Liver (tissue), 9 donors: ENCODE measurements around the gene SLC43A3. TPM values are rescaled to one million over a fixed set of nuclear protein-coding genes. Genes with fewer than 3 reads are reported as not detected.

Experiments
- DNase-seq: peaks from one replicate; pipeline ENCODE4 v3.0.0-alpha.2; 2017; ENCODE audit warnings: low spot score
- H3K27ac ChIP-seq, 2 donors: one replicate each; pipeline ENCODE4 v1.7.0; 2013; ENCODE audit warnings: inconsistent platforms in 2 of 2, low read length in 2 of 2, control low read depth in 1 of 2, low read depth in 1 of 2, mild to moderate bottlenecking in 1 of 2
- H3K27me3 ChIP-seq, 4 donors: one replicate each; pipeline versions ENCODE4 v1.6.1 to v1.7.0; 2013; ENCODE audit warnings: low read length in 3 of 4, inconsistent platforms in 1 of 4, mild to moderate bottlenecking in 1 of 4, moderate library complexity in 1 of 4; ENCODE audit not compliant: control insufficient read depth in 4 of 4, insufficient read depth in 4 of 4
- H3K36me3 ChIP-seq, 4 donors: one replicate each; pipeline versions ENCODE4 v1.6.1 to v1.7.0; 2013; ENCODE audit warnings: low read length in 3 of 4, mild to moderate bottlenecking in 3 of 4, low read depth in 1 of 4, moderate library complexity in 1 of 4; ENCODE audit not compliant: control insufficient read depth in 4 of 4, insufficient read depth in 3 of 4
- H3K4me1 ChIP-seq, 4 donors: one replicate each; pipeline versions ENCODE4 v1.6.1 to v1.7.0; 2013; ENCODE audit warnings: low read length in 3 of 4, mild to moderate bottlenecking in 3 of 4, moderate library complexity in 1 of 4; ENCODE audit not compliant: control insufficient read depth in 4 of 4, insufficient read depth in 4 of 4
- H3K4me3 ChIP-seq, 3 donors: one replicate each; pipeline versions ENCODE4 v1.6.1 to v1.7.0; 2013; ENCODE audit warnings: low read length in 3 of 3, control low read depth in 1 of 3, low read depth in 1 of 3, mild to moderate bottlenecking in 1 of 3
- H3K9ac ChIP-seq, 2 donors: one replicate each; pipeline ENCODE4 v1.7.0; 2013; ENCODE audit warnings: low read length in 2 of 2, mild to moderate bottlenecking in 2 of 2, moderate library complexity in 2 of 2, control low read depth in 1 of 2, low read depth in 1 of 2
- H3K9me3 ChIP-seq, 4 donors: one replicate each; pipeline versions ENCODE4 v1.6.1 to v1.7.0; 2013; ENCODE audit warnings: low read length in 3 of 4; ENCODE audit not compliant: control insufficient read depth in 4 of 4
- ATF3 ChIP-seq: IDR thresholded peaks from 2 replicates; pipeline ENCODE4 v1.6.1; 2016; ENCODE audit warnings: antibody characterized with exemption
- CTCF ChIP-seq: fragments of 150-350 bp; IDR thresholded peaks from 2 replicates; pipeline ENCODE4 v1.5.1; 2017; ENCODE audit warnings: improper control_type of control experiment, low read depth, low read length; ENCODE audit not compliant: missing input control
- EGR1 ChIP-seq, 2 donors: IDR thresholded peaks; 2 replicates each; pipeline ENCODE4 v1.6.1; 2016 to 2018; ENCODE audit warnings: antibody characterized with exemption in 2 of 2, low read depth in 2 of 2
- FOXA2 ChIP-seq: IDR thresholded peaks from 2 replicates; pipeline ENCODE4 v1.6.1; 2016; ENCODE audit warnings: antibody characterized with exemption
- GABPA ChIP-seq, 2 donors: IDR thresholded peaks in 1 of 2; conservative IDR thresholded peaks in 1 of 2; 2 replicates each; pipeline ENCODE4 v1.6.1; 2016; ENCODE audit warnings: antibody characterized with exemption in 2 of 2, mild to moderate bottlenecking in 1 of 2, moderate library complexity in 1 of 2
- HNF4G ChIP-seq: IDR thresholded peaks from 2 replicates; pipeline ENCODE4 v1.6.1; 2016; ENCODE audit warnings: antibody characterized with exemption
- MAX ChIP-seq: IDR thresholded peaks from 2 replicates; pipeline ENCODE4 v1.6.1; 2016; ENCODE audit warnings: antibody characterized with exemption
- NR2F2 ChIP-seq: IDR thresholded peaks from 2 replicates; pipeline ENCODE4 v1.6.1; 2016; ENCODE audit warnings: antibody characterized with exemption
- REST ChIP-seq: IDR thresholded peaks from 2 replicates; pipeline ENCODE4 v1.6.1; 2016; ENCODE audit warnings: antibody characterized with exemption, mild to moderate bottlenecking
- RXRA ChIP-seq, 2 donors: IDR thresholded peaks; 2 replicates each; pipeline ENCODE4 v1.6.1; 2017 to 2018; ENCODE audit warnings: antibody characterized with exemption in 2 of 2, mild to moderate bottlenecking in 1 of 2
- TAF1 ChIP-seq: conservative IDR thresholded peaks from 2 replicates; pipeline ENCODE4 v1.6.1; 2016; ENCODE audit warnings: antibody characterized with exemption, mild to moderate bottlenecking
- ZBTB33 ChIP-seq: IDR thresholded peaks from 2 replicates; pipeline ENCODE4 v1.6.1; 2016; ENCODE audit warnings: antibody characterized with exemption
- WGBS: extraction: QIAGEN DNeasy Blood & Tissue Kit; methylation state at CpG from one replicate; pipeline ENCODE4 v1.1.7; 2013; 5-methylcytosine and 5-hydroxymethylcytosine counted together
- polyA plus RNA-seq, 2 donors: library from polyadenylated mRNA; stranded (reverse) in 1 of 2; unstranded in 1 of 2; fragments of 200-250 nt in 1 of 2; fragments of >200 nt in 1 of 2; fragmentation: Nextera tagmentation in 1 of 2; extraction: Ambion mirVana in 1 of 2; gene quantifications; one replicate each; pipeline versions ENCODE4 v1.2.1 to v1.2.3, GENCODE V29; 2013 to 2015
- total RNA-seq, 2 donors: library from RNA; depleted of rRNA; stranded (reverse); fragments of >200 nt; gene quantifications; one replicate each; pipeline ENCODE4 v1.2.3, GENCODE V29; 2014
- donor health status: healthy.
- donor health status: healthy.
- donor health status: healthy.
- donor health status: healthy.
- donor health status: healthy.

SLC43A3 gene
- total and polyA plus RNA-seq, 4 donors, result 47.2 to 152 (median 93.0) TPM

- Histone ChIP-seq H3K4me1 (peaks cover 8 to 55% (median 32%) of the 10 kb centered on the region in 4 donors), H3K9ac (no peak overlapping the region), H3K36me3 (no peaks in the 10 kb centered on the region), H3K27ac (no peak overlapping the region), H3K27me3 (no peaks in the 10 kb centered on the region), H3K4me3 (no peak overlapping the region), H3K9me3 (no peaks in the 10 kb centered on the region)
- WGBS, result 67% methylated on average over 1 of the region's 1 CpG
- no peak for DNase-seq
- TF ChIP-seq ATF3 (no peak), ZBTB33 (no peak), RXRA (IDR thresholded peaks at IDR 0.05) (no peak), MAX (no peak), HNF4G (no peak), NR2F2 (no peak), EGR1 (IDR thresholded peaks at IDR 0.05; ENCODE audit: low read depth in 2 of 2) (no peak), GABPA (IDR thresholded peaks at IDR 0.05 in 1 of 2, conservative IDR thresholded peaks at IDR 0.05 in 1 of 2) (no peak)
Measured at GRCh38 chr11:57475191-57475590, 48.3 kb upstream of the SLC43A3 start.

- DNase-seq, result no peak
- TF ChIP-seq MAX, result no peak
- peak; percentile 44 for TF ChIP-seq REST
- TF ChIP-seq FOXA2, result no peak
- TF ChIP-seq CTCF, result no peak
- no peak for TF ChIP-seq RXRA (IDR thresholded peaks at IDR 0.05)
- TF ChIP-seq ZBTB33, result no peak
- no peak for TF ChIP-seq TAF1
- no peak for TF ChIP-seq NR2F2
- no peaks in the 10 kb centered on the region for H3K27me3 ChIP-seq
Measured at GRCh38 chr11:57474803-57475115, 47.8 kb upstream of the SLC43A3 start.

More at GRCh38 chr11:57474803-57475115, 47.8 kb upstream of the SLC43A3 start:
- no peaks in the 10 kb centered on the region for H3K36me3 ChIP-seq
- no peak overlapping the region for H3K4me3 ChIP-seq
- H3K9ac ChIP-seq, result no peak overlapping the region
- no peaks in the 10 kb centered on the region for H3K9me3 ChIP-seq
- WGBS, result 86% methylated on average over 5 of the region's 5 CpGs
- H3K27ac ChIP-seq, result no peak overlapping the region
- H3K4me1 ChIP-seq, result peaks cover 8 to 52% (median 31%) of the 10 kb centered on the region in 4 donors
